DMS79 (cell line): ENCODE measurements around the gene BIN2.
A peak's percentile ranks its signal among the peaks of the same experiment; 100 is the strongest.

Source experiments
- DNase-seq: peaks from one replicate; lab custom pipeline; 2025; lab: John Stamatoyannopoulos, UW

BIN2 gene

GRCh38 chr12:51323966-51324895 lies at the start of gene BIN2:
Gene BIN2, minus strand, starts transcription at chr12:51324174. Its CDS starts 72 bp downstream, at chr12:51324102.
- no peak for DNase-seq

DNA sequence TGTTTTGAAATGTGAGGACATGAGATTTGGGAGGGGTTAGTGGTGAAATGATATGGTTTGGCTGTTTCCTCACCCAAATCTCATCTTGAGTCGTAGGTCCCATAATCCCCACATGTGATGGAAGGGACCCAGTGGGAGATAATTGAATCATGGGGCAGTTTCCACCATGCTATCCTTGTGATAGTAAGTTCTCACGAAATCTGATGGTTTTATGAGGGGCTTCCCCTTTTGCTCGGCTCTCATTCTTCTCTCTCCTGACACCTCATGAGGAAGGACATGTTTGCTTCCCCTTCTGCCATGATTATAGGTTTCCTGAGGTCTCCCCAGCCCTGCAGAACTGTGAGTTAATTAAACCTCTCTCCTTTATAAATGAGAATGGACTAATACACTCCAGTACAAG lies 49.2 kb upstream of the BIN2 start:
- DNase-seq = no peak

GRCh38 chr12:51372021-51372420 lies 48.0 kb upstream of the BIN2 start:
- DNase-seq = no peak

GRCh38 chr12:51371295-51371953 lies 47.5 kb upstream of the BIN2 start:
- peak; percentile 78 for DNase-seq

DNA sequence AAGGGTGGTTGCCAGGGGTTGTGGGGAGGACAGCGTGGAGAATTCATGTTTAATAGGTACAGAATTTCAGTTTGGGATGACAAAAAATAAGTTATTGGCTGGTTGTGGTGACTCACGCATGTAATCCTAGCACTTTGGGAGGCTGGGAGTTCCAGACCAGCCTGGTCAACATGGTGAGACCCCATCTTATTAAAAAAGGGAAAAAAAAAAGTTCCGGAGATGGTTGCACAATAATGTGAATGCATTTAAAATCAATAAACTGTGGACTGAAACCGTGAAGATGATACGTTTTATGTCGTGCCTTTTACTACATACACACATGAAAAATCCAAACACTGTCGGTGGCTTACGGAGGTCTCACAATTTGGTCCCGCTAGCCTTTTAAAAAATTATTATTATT lies 46.7 kb upstream of the BIN2 start:
- no peak for DNase-seq

- no peak for DNase-seq
These were observed 45.6 kb upstream of the BIN2 start for GRCh38 chr12:51369581-51369980.

GRCh38 chr12:51368640-51369517 lies 44.9 kb upstream of the BIN2 start:
- no peak for DNase-seq

- no peak for DNase-seq
These were observed 41.3 kb upstream of the BIN2 start for GRCh38 chr12:51365276-51365675.

- no peak for DNase-seq
These were observed 40.0 kb upstream of the BIN2 start for GRCh38 chr12:51364001-51364400.

- no peak for DNase-seq
These were observed 38.9 kb upstream of the BIN2 start for GRCh38 chr12:51362747-51363342.

GRCh38 chr12:51362307-51362706 lies 38.3 kb upstream of the BIN2 start:
- no peak for DNase-seq

GRCh38 chr12:51361161-51362016 lies 37.4 kb upstream of the BIN2 start:
- no peak for DNase-seq

DNA sequence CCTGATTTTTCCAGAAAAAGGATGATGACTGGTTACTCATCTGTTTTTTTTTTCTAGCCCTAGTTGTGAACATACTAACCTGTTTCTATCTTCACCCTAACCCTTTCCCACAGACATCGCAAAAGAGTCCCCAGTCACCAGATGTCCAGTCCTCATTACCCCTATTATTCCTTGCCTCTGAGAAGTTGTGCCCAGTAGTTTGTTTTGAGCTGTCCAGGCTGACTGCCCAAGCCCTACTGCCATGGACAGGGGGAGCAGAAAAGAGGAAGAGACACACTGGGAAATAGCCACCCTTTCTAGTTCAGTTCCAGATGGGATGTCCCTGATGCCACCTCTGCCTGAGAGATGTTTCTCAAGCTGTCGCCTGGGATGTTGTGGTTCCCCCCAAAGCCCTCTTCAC lies 36.3 kb upstream of the BIN2 start:
- no peak for DNase-seq

GRCh38 chr12:51359851-51360250 lies 35.9 kb upstream of the BIN2 start:
- DNase-seq = no peak

DNA sequence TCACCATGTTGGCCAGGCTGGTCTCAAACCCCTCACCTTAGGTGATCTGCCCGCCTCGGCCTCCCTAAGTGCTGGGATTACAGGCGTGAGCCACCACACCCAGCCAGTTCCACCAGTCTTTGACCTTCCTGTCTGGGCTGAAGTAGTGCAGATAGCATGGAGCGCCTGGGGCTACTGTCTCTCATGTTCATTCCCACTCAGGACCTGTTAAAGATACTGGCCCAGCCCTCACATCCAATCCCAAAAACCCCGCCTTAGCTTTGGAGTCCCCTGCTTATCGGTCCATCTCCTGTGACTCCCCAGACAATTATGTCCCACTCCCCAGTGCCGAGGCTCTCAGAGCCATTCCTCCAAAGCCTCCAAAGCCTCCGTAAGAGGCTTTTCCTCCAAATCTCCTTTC lies 34.5 kb upstream of the BIN2 start:
- no peak for DNase-seq

DNA sequence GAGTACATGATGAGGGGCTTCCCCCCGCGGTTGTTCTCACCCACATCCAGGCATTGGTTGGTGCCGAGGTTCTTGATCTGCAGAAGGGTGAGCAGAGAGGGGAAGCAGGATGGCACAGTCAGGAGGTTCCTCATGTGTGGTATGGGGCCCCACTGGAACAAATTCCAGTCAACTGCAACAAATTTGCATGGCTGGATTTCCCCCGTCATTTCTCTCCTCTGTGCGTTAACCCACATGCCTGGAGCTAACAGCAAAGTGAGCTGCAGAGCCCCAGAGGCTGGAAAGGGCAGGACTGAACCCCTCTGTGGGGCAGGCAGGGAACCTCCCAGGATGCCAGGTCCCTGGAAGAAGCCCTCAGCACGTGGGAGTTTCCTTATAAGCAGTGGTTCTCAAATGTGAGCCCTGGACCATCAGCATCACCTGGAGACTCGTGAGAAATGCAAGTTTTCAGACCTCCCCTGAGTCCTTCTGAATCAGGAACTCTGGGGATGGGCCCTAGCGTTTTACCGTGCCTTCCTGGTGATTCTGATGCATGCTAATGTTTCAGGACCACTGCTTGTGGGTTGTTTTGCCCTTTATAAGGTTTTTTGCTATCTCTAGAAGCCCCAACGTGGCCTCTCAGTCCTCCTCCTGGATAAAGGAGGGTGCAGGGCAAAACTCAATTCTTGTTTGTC lies 33.5 kb upstream of the BIN2 start:
- DNase-seq = no peak

- DNase-seq = no peak
These were observed 28.0 kb upstream of the BIN2 start for GRCh38 chr12:51351913-51352532.

GRCh38 chr12:51349026-51349425 lies 25.1 kb upstream of the BIN2 start:
- DNase-seq = no peak

GRCh38 chr12:51348116-51348515 lies 24.1 kb upstream of the BIN2 start:
- DNase-seq = no peak

- DNase-seq = no peak
These were observed 22.6 kb upstream of the BIN2 start, which contains the start of gene CELA1 for GRCh38 chr12:51346581-51346980. Gene CELA1, minus strand, starts transcription at chr12:51346679. Its CDS starts 41 bp downstream, at chr12:51346638.
